Fibroblast of lung (primary cell): Measurements from ENCODE around the gene SENP3. TPM values are rescaled to one million over a fixed set of nuclear protein-coding genes. Genes with fewer than 3 reads are reported as not detected.
A peak's percentile ranks its signal among the peaks of the same experiment; 100 is the strongest.

Source experiments
- DNase-seq, 2 donors: peaks; one replicate each; pipeline versions ENCODE4 v3.0.0 to v3.0.0-alpha.2; 2010; ENCODE audit warnings: low read depth in 2 of 2
- H2AFZ ChIP-seq: 2 replicates; pipeline ENCODE4 v1.5.1; 2012; ENCODE audit warnings: low read length, control low read depth, inconsistent platforms
- H3K27ac ChIP-seq: 2 replicates; pipeline ENCODE4 v1.5.1; 2011; ENCODE audit warnings: low read length, control low read depth; ENCODE audit not compliant: insufficient read depth
- H3K27me3 ChIP-seq: 2 replicates; pipeline ENCODE4 v1.5.1; 2011; ENCODE audit warnings: mild to moderate bottlenecking, low read length; ENCODE audit not compliant: control insufficient read depth, insufficient read depth
- H3K36me3 ChIP-seq: 2 replicates; pipeline ENCODE4 v1.5.1; 2011; ENCODE audit warnings: low read length; ENCODE audit not compliant: control insufficient read depth, insufficient read depth
- H3K4me1 ChIP-seq: 2 replicates; pipeline ENCODE4 v1.5.1; 2011; ENCODE audit warnings: low read length; ENCODE audit not compliant: control insufficient read depth, insufficient read depth; ENCODE audit errors: extremely low read depth
- H3K4me2 ChIP-seq: 2 replicates; pipeline ENCODE4 v1.5.1; 2011; ENCODE audit warnings: low read length, control low read depth; ENCODE audit not compliant: insufficient read depth; ENCODE audit errors: extremely low read depth
- H3K4me3 ChIP-seq, 4 experiments: fragments of 200-600 bp in 1 of 4; sonication (generic) in 1 of 4; replicated peaks in 1 of 4; 2 replicates each; pipeline ENCODE4 v1.5.1; 2011 to 2016; ENCODE audit warnings: low read length in 4 of 4, low read depth in 3 of 4, mild to moderate bottlenecking in 3 of 4, control low read depth in 2 of 4, inconsistent platforms in 1 of 4, mixed read lengths in 1 of 4; ENCODE audit not compliant: insufficient read depth in 1 of 4; ENCODE audit errors: control extremely low read depth in 1 of 4
- H3K79me2 ChIP-seq: 2 replicates; pipeline ENCODE4 v1.5.1; 2012; ENCODE audit warnings: mild to moderate bottlenecking, low read length, inconsistent platforms; ENCODE audit not compliant: control insufficient read depth, insufficient read depth
- H3K9ac ChIP-seq: 2 replicates; pipeline ENCODE4 v1.5.1; 2011; ENCODE audit warnings: mild to moderate bottlenecking, low read length, control low read depth; ENCODE audit not compliant: insufficient read depth
- H3K9me3 ChIP-seq: 2 replicates; pipeline ENCODE4 v1.5.1; 2012; ENCODE audit warnings: low read depth, low read length; ENCODE audit not compliant: control insufficient read depth, insufficient read depth
- H4K20me1 ChIP-seq: 2 replicates; pipeline ENCODE4 v1.5.1; 2011; ENCODE audit warnings: low read length; ENCODE audit not compliant: control insufficient read depth, insufficient read depth; ENCODE audit errors: extremely low read depth
- EZH2 ChIP-seq: IDR thresholded peaks from 2 replicates; pipeline ENCODE4 v1.5.1; 2012; ENCODE audit warnings: low read length, control low read depth, mild to moderate bottlenecking; ENCODE audit errors: missing control alignments
- polyA plus RNA-seq, 2 donors: library from polyadenylated mRNA; depleted of rRNA in 1 of 2; stranded (reverse) in 1 of 2; unstranded in 1 of 2; fragments of >200 nt; gene quantifications; 2 replicates each; pipeline ENCODE4 v1.2.1, GENCODE V29; 2011 to 2012; ENCODE audit warnings: missing spikeins in 1 of 2
- total RNA-seq: library from RNA; depleted of rRNA; stranded (reverse); fragments of >200 nt; gene quantifications from 2 replicates; pipeline ENCODE4 v1.2.1, GENCODE V29; 2014
- TF ChIP-seq, protein P1 (sequence below), 2 donors: IDR thresholded peaks in 1 of 2; conservative IDR thresholded peaks in 1 of 2; 1 replicate in 1 of 2; 2 replicates in 1 of 2; pipeline ENCODE4 v1.5.1; 2011 to 2012; ENCODE audit warnings: low read length in 2 of 2, control low read depth in 1 of 2, inconsistent platforms in 1 of 2, low read depth in 1 of 2, mild to moderate bottlenecking in 1 of 2

Gene SENP3
- total and polyA plus RNA-seq, 2 donors (not counting 1 experiment from before 2014, with no cell fraction given) = 66.2 to 67.6 TPM

DNA sequence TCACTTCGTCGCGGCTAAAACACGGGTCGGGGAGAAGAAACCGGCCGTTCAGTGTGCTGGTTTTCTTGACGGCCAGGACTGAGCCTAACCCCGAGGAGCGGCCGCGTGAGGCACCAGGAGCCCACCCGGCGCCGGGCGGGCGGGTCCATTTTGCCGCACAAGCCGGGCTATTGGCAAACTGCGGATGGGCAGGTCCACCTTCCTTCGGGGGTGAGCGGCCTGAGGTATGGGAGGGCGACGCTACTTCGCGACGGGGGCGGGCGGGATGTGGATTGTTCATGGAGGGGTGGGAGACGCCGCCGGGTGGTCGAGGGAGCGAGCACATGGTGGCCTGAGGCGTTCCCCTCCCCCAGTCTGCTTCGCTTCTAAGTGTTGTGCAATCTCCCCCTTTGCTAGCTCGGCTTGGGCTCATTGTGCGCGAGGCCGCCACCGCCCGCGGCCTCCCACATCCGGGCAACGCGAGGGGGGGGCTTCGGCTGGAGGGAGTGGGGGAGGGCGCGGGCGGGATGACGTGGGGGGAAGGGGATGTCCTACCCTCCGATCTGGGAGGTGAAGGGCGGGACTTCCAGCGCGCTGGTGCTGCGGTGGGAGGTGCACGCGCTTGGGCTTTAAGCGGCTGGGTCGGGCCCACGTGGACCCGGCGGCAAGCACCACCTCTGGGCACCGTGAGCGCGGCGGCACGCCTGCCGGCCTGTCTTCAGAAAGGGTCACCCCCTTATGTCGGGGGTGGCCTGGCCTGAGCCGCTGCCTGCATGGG lies 11.8 kb downstream of the SENP3 start:
- Histone ChIP-seq H3K4me1 (peaks cover 25% of the 10 kb centered on the region), H3K9me3 (no peaks in the 10 kb centered on the region), H4K20me1 (peaks cover 14% of the 10 kb centered on the region), H3K4me3 (peak overlapping the region; percentile 96 to 99 (median 98)), H3K27ac (peak overlapping the region; percentile 98), H3K36me3 (peaks cover 45% of the 10 kb centered on the region), H2AFZ (no peak overlapping the region), H3K4me2 (peak overlapping the region; percentile 100), H3K9ac (peak overlapping the region; percentile 100), H3K27me3 (no peaks in the 10 kb centered on the region), H3K79me2 (peaks cover 57% of the 10 kb centered on the region)
- TF ChIP-seq EZH2 = no peak
- TF ChIP-seq, protein P1, sequence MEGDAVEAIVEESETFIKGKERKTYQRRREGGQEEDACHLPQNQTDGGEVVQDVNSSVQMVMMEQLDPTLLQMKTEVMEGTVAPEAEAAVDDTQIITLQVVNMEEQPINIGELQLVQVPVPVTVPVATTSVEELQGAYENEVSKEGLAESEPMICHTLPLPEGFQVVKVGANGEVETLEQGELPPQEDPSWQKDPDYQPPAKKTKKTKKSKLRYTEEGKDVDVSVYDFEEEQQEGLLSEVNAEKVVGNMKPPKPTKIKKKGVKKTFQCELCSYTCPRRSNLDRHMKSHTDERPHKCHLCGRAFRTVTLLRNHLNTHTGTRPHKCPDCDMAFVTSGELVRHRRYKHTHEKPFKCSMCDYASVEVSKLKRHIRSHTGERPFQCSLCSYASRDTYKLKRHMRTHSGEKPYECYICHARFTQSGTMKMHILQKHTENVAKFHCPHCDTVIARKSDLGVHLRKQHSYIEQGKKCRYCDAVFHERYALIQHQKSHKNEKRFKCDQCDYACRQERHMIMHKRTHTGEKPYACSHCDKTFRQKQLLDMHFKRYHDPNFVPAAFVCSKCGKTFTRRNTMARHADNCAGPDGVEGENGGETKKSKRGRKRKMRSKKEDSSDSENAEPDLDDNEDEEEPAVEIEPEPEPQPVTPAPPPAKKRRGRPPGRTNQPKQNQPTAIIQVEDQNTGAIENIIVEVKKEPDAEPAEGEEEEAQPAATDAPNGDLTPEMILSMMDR (conservative IDR thresholded peaks at IDR 0.05 in 1 of 2, IDR thresholded peaks at IDR 0.05 in 1 of 2; ENCODE audit: low read depth in 1 of 2, low read length in 2 of 2) = no peak
- DNase-seq = peak; percentile 88 to 96

DNA sequence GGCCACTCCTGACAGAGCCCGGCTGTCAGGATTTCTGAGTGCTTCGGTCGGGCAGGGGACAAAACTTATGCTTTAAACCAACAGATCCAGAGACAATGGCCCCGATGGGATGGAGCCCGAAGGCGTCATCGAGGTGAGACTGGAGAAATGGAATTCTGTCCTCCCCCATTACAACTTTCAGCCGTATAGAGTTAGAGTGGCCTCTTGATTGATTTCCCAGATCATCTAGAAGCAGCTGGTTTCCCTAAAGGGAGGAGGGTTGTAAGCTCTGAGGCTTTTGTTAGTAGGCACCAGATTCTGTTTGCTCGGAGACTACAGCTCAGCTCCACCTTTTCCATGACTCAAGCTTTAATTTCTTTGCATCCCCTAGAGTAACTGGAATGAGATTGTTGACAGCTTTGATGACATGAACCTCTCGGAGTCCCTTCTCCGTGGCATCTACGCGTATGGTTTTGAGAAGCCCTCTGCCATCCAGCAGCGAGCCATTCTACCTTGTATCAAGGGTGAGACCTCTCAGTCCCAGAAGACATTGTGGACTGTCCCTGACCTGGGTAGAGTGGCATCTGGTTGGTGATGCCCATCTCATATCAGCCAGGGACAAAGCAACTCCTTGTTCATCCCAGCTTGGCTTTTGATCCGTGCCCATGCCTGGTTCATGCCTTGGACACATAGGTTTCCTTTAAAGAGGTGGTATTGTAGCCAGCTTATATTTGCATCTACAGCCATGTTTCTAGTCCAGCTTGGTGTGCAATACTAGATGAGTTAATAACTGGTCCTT lies 12.6 kb downstream of the SENP3 start:
- Histone ChIP-seq H3K79me2 (peaks cover 57% of the 10 kb centered on the region), H3K4me1 (peaks cover 29% of the 10 kb centered on the region), H3K36me3 (peaks cover 47% of the 10 kb centered on the region)

More for the DNA sequence above, 12.6 kb downstream of the SENP3 start:
- H3K9me3 ChIP-seq = no peaks in the 10 kb centered on the region
- peak in 1 of 2 donors; percentile 39 for DNase-seq
- no peak overlapping the region for H2AFZ ChIP-seq
- H3K27ac ChIP-seq = peak overlapping the region; percentile 98
- TF ChIP-seq EZH2 = no peak
- TF ChIP-seq, protein P1 (conservative IDR thresholded peaks at IDR 0.05 in 1 of 2, IDR thresholded peaks at IDR 0.05 in 1 of 2; ENCODE audit: low read depth in 1 of 2, low read length in 2 of 2) = no peak
- H3K27me3 ChIP-seq = no peaks in the 10 kb centered on the region
- peak overlapping the region; percentile 100 for H3K9ac ChIP-seq
- peak overlapping the region; percentile 96 to 99 (median 98) for H3K4me3 ChIP-seq
- peaks cover 14% of the 10 kb centered on the region for H4K20me1 ChIP-seq
- peak overlapping the region; percentile 100 for H3K4me2 ChIP-seq
